Mesenchymal stem cell (in vitro differentiated cells and primary cell): ENCODE measurements around the gene ANKRD13C.

Source experiments
- DNase-seq: peaks from one replicate; pipeline ENCODE4 v3.0.0-alpha.2; 2013
- H2AFZ ChIP-seq: one replicate; pipeline ENCODE4 v1.6.1; 2013; ENCODE audit warnings: low read depth, mild to moderate bottlenecking, control low read depth, inconsistent platforms, low read length, moderate library complexity
- H2AK5ac ChIP-seq: 2 replicates; pipeline ENCODE4 v1.6.1; 2013; ENCODE audit warnings: low read length, moderate library complexity, mild to moderate bottlenecking, inconsistent platforms; ENCODE audit not compliant: severe bottlenecking
- H2BK120ac ChIP-seq: one replicate; pipeline ENCODE4 v1.6.1; 2013; ENCODE audit warnings: low read depth, mild to moderate bottlenecking, inconsistent platforms, low read length, moderate library complexity
- H2BK12ac ChIP-seq, 2 experiments: one replicate each; pipeline ENCODE4 v1.6.1; 2013; ENCODE audit warnings: inconsistent platforms in 2 of 2, low read length in 2 of 2, mild to moderate bottlenecking in 2 of 2, moderate library complexity in 2 of 2, control low read depth in 1 of 2
- H2BK15ac ChIP-seq: one replicate; pipeline ENCODE4 v1.6.1; 2013; ENCODE audit warnings: mild to moderate bottlenecking, low read depth, inconsistent platforms; ENCODE audit not compliant: poor library complexity, severe bottlenecking
- H2BK5ac ChIP-seq: 2 replicates; pipeline ENCODE4 v1.6.1; 2013; ENCODE audit warnings: low read depth, mild to moderate bottlenecking, low read length, control low read depth, inconsistent platforms; ENCODE audit not compliant: poor library complexity, severe bottlenecking
- H3K14ac ChIP-seq, 2 experiments: one replicate each; pipeline ENCODE4 v1.6.1; 2013; ENCODE audit warnings: inconsistent platforms in 2 of 2, low read length in 2 of 2, control low read depth in 1 of 2, mild to moderate bottlenecking in 1 of 2, moderate library complexity in 1 of 2
- H3K18ac ChIP-seq, 2 experiments: one replicate each; pipeline ENCODE4 v1.6.1; 2013; ENCODE audit warnings: inconsistent platforms in 2 of 2, low read length in 2 of 2, control low read depth in 1 of 2, low read depth in 1 of 2, mild to moderate bottlenecking in 1 of 2
- H3K23ac ChIP-seq, 2 experiments: one replicate each; pipeline ENCODE4 v1.6.1; 2013; ENCODE audit warnings: inconsistent platforms in 2 of 2, low read length in 2 of 2, mild to moderate bottlenecking in 2 of 2, moderate library complexity in 2 of 2, control low read depth in 1 of 2
- H3K27ac ChIP-seq: 2 replicates; pipeline ENCODE4 v1.5.1; 2013; ENCODE audit warnings: mild to moderate bottlenecking, moderate library complexity, low read length, control low read depth, inconsistent platforms; ENCODE audit not compliant: poor library complexity, severe bottlenecking
- H3K27me3 ChIP-seq, 2 experiments: 2 replicates each; pipeline versions ENCODE4 v1.6.1 to v1.7.0; 2013; ENCODE audit warnings: low read length in 2 of 2, mild to moderate bottlenecking in 2 of 2, moderate library complexity in 2 of 2, control low read depth in 1 of 2, inconsistent platforms in 1 of 2; ENCODE audit not compliant: control insufficient read depth in 1 of 2, insufficient read depth in 1 of 2
- H3K36me3 ChIP-seq, 2 experiments: 2 replicates each; pipeline versions ENCODE4 v1.6.1 to v1.7.0; 2013; ENCODE audit warnings: low read length in 2 of 2, control low read depth in 1 of 2, inconsistent platforms in 1 of 2, low read depth in 1 of 2, mild to moderate bottlenecking in 1 of 2; ENCODE audit not compliant: insufficient read depth in 2 of 2, control insufficient read depth in 1 of 2
- H3K4ac ChIP-seq, 2 experiments: one replicate each; pipeline ENCODE4 v1.6.1; 2013; ENCODE audit warnings: inconsistent platforms in 2 of 2, low read length in 2 of 2, mild to moderate bottlenecking in 2 of 2, moderate library complexity in 2 of 2, control low read depth in 1 of 2, low read depth in 1 of 2
- H3K4me1 ChIP-seq: 2 replicates; pipeline ENCODE4 v1.6.1; 2013; ENCODE audit warnings: low read depth, low read length, control low read depth; ENCODE audit not compliant: control insufficient read depth, insufficient read depth
- H3K4me2 ChIP-seq: 2 replicates; pipeline ENCODE4 v1.6.1; 2013; ENCODE audit warnings: low read length, mild to moderate bottlenecking, inconsistent platforms; ENCODE audit not compliant: poor library complexity, severe bottlenecking
- H3K4me3 ChIP-seq, 2 experiments: 2 replicates each; pipeline versions ENCODE4 v1.5.1 to v1.7.0; 2013; ENCODE audit warnings: low read length in 2 of 2, mild to moderate bottlenecking in 2 of 2, control low read depth in 1 of 2, low read depth in 1 of 2; ENCODE audit not compliant: insufficient read depth in 1 of 2
- H3K79me1 ChIP-seq: replicated peaks from 2 replicates; pipeline ENCODE4 v1.6.1; 2013; ENCODE audit warnings: mild to moderate bottlenecking, control low read depth, low read length, inconsistent platforms; ENCODE audit not compliant: poor library complexity, severe bottlenecking
- H3K9ac ChIP-seq: 2 replicates; pipeline ENCODE4 v1.7.0; 2013; ENCODE audit warnings: mild to moderate bottlenecking, low read length, moderate library complexity
- H3K9me3 ChIP-seq: 2 replicates; pipeline ENCODE4 v1.7.0; 2013; ENCODE audit warnings: mild to moderate bottlenecking, low read length; ENCODE audit not compliant: control insufficient read depth
- H4K8ac ChIP-seq: one replicate; pipeline ENCODE4 v1.6.1; 2013; ENCODE audit warnings: inconsistent platforms, mild to moderate bottlenecking, low read length, moderate library complexity
- H4K91ac ChIP-seq: one replicate; pipeline ENCODE4 v1.6.1; 2013; ENCODE audit warnings: mild to moderate bottlenecking, low read length, inconsistent platforms
- WGBS: methylation state at CpG from one replicate; pipeline ENCODE4 v1.1.7; 2013; ENCODE audit warnings: mixed read lengths; 5-methylcytosine and 5-hydroxymethylcytosine counted together

The ANKRD13C gene

DNA sequence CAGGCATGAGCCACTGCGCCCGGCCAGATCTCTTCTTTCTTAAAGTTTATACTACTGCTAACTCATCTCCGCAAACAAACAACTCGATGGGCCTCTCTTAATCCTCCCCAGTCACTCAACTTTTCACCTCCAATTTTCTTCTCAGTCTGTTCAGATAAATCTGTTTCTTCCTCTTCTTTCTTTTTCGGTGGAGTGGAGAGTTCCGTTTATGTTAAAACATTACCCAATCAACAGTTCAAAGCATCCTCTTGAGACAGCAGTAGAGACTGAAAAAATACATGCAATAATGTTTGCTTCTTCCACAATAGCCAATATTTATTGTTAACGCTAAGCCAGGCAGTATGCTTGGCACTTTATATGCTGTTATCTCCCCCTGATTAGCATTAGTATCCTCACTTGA lies 1.4 kb upstream of the ANKRD13C start:
- no peak overlapping the region for H3K23ac ChIP-seq
- H4K91ac ChIP-seq = no peak overlapping the region
- no peak overlapping the region for H3K4ac ChIP-seq
- no peak overlapping the region for H3K4me3 ChIP-seq
- H3K27me3 ChIP-seq = no peaks in the 10 kb centered on the region
- no peak overlapping the region for H2BK15ac ChIP-seq
- H3K36me3 ChIP-seq = peaks cover under 1 to 6% of the 10 kb centered on the region in 2 experiments
- H2AK5ac ChIP-seq = no peak overlapping the region
- no peak overlapping the region for H3K9ac ChIP-seq
- H3K27ac ChIP-seq = no peak overlapping the region
- no peaks in the 10 kb centered on the region for H3K9me3 ChIP-seq
- no peak overlapping the region for H3K18ac ChIP-seq
- no peak overlapping the region for H3K4me2 ChIP-seq
- peaks cover 6% of the 10 kb centered on the region for H3K79me1 ChIP-seq
- no peak overlapping the region for H3K14ac ChIP-seq
- peak; percentile 40 for DNase-seq
- no peak overlapping the region for H2AFZ ChIP-seq
- WGBS = 88% methylated on average over 7 of the region's 7 CpGs
- H2BK120ac ChIP-seq = no peak overlapping the region
- no peak overlapping the region for H2BK12ac ChIP-seq
- no peak overlapping the region for H2BK5ac ChIP-seq
- peaks cover 5% of the 10 kb centered on the region for H3K4me1 ChIP-seq
- no peak overlapping the region for H4K8ac ChIP-seq

DNA sequence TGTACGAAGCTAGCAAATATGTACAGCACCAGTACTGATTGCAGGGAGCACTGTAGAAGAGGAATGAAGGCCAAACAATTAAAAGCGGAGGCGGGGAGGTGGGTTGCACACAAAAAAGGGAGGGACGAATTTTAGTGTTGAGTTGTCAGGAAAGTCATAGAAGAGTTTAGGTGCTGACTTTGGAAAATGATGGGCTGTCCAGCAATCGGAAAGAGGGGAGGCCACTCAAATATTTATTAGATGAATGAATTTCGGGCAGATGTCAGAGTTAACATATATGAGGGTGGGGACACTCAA lies 537 bp upstream of the ANKRD13C start:
- Histone ChIP-seq H3K18ac (peak overlapping the region in 1 of 2 experiments; percentile 88), H3K79me1 (peaks cover 6% of the 10 kb centered on the region), H4K91ac (no peak overlapping the region), H2BK12ac (no peak overlapping the region), H3K4ac (peak overlapping the region in 1 of 2 experiments; percentile 63), H3K9me3 (no peaks in the 10 kb centered on the region), H2AFZ (peak overlapping the region; percentile 48), H3K36me3 (peaks cover 3 to 8% of the 10 kb centered on the region in 2 experiments), H3K4me1 (peaks cover 7% of the 10 kb centered on the region), H3K9ac (peak overlapping the region; percentile 100), H3K27me3 (no peaks in the 10 kb centered on the region), H3K4me2 (peak overlapping the region; percentile 9), H2BK15ac (no peak overlapping the region), H3K14ac (peak overlapping the region in 1 of 2 experiments; percentile 16), H4K8ac (peak overlapping the region; percentile 5), H2BK5ac (no peak overlapping the region), H3K4me3 (peak overlapping the region; percentile 80 to 99), H2BK120ac (peak overlapping the region; percentile 50), H2AK5ac (peak overlapping the region; percentile 24), H3K27ac (peak overlapping the region; percentile 88), H3K23ac (no peak overlapping the region)
- no peak for DNase-seq
- 29% methylated on average over 6 of the region's 6 CpGs for WGBS

DNA sequence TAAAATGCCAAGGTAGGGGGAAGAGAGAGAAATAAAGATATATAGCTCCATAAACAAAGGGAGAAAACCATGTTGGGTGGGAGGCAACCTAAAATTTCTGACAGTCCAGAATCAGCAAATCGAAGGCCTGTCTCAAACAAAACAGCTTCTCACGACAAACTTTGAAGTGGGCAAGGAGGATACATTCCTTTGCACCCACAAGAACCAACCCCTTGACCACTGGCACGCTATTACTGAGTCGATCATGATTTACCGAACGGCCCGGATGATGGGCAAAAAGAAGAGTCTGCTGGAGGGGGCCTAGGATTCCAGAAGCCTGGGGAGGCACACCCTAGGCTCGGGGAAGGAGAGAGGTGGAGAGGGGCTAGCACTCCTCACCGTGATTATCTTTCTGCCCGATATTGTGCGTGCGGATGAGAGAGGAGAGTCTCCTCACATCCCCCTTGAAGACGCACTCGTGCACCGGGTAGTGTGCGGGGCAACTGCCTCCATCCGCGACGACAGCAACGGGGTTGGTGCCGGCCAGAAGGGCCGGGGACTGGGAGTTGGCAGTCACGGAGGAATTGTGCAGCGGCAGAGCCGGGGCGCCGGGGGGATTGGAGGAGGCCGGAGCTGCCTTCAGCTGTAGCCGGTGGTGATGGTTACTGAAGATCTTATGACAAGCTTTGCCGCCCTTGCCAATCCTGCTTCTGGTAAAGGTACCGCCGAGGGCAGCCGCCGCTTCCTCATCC lies 756 bp downstream of the ANKRD13C start:
- H2BK120ac ChIP-seq = peak overlapping the region; percentile 29
- H2BK5ac ChIP-seq = peak overlapping the region; percentile 5
- H3K9me3 ChIP-seq = no peaks in the 10 kb centered on the region
- H3K79me1 ChIP-seq = peaks cover 6% of the 10 kb centered on the region
- no peak overlapping the region for H2BK12ac ChIP-seq
- H3K9ac ChIP-seq = peak overlapping the region; percentile 100
- peak overlapping the region; percentile 90 for H2BK15ac ChIP-seq
- peaks cover 3 to 8% of the 10 kb centered on the region in 2 experiments for H3K36me3 ChIP-seq
- H4K91ac ChIP-seq = peak overlapping the region; percentile 86
- H4K8ac ChIP-seq = peak overlapping the region; percentile 49
- H3K4ac ChIP-seq = peak overlapping the region; percentile 85 to 95
- peak overlapping the region; percentile 80 to 99 for H3K4me3 ChIP-seq
- H3K18ac ChIP-seq = peak overlapping the region; percentile 41 to 90
- no peak overlapping the region for H2AK5ac ChIP-seq
- peak; percentile 93 for DNase-seq
- H3K4me1 ChIP-seq = peaks cover 7% of the 10 kb centered on the region
- under 1% methylated on average over 34 of the region's 34 CpGs for whole genome bisulfite sequencing
- H3K23ac ChIP-seq = peak overlapping the region in 1 of 2 experiments; percentile 86
- peak overlapping the region; percentile 81 to 96 for H3K14ac ChIP-seq
- H2AFZ ChIP-seq = peak overlapping the region; percentile 48
- peak overlapping the region; percentile 85 for H3K27ac ChIP-seq
- H3K4me2 ChIP-seq = peak overlapping the region; percentile 83
- no peaks in the 10 kb centered on the region for H3K27me3 ChIP-seq

DNA sequence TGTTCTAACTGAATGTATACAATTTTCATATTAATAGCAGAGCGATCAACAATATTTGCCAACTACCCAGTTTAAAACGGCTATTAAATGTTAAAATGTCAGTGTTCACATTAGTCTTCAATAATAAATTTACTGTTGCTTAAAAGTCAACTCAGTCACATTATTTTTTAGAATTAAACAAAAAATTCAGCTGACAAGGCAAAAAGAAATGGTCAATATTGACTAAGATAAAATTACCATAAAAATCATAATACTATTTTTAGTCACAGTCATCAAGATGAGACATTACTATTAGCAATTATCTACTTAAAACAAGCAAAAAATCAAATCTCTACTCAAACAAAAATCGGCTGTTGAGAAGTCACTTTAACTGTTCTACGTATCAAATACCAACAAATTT lies 1.5 kb downstream of the ANKRD13C start:
- Histone ChIP-seq H3K9me3 (no peaks in the 10 kb centered on the region), H2BK120ac (no peak overlapping the region), H3K79me1 (peaks cover 6% of the 10 kb centered on the region), H3K18ac (no peak overlapping the region), H4K8ac (no peak overlapping the region), H3K9ac (peak overlapping the region; percentile 100), H2AFZ (no peak overlapping the region), H2BK15ac (no peak overlapping the region), H3K27me3 (no peaks in the 10 kb centered on the region), H2BK5ac (no peak overlapping the region), H2BK12ac (no peak overlapping the region), H3K36me3 (peaks cover 3 to 8% of the 10 kb centered on the region in 2 experiments), H2AK5ac (no peak overlapping the region), H3K14ac (no peak overlapping the region), H3K27ac (no peak overlapping the region), H3K4me2 (peak overlapping the region; percentile 83), H3K4me3 (peak overlapping the region in 1 of 2 experiments; percentile 99), H3K23ac (no peak overlapping the region), H3K4ac (no peak overlapping the region), H4K91ac (no peak overlapping the region), H3K4me1 (peaks cover 7% of the 10 kb centered on the region)
- DNase-seq = no peak
- WGBS = 10% methylated on average over 2 of the region's 4 CpGs
